Putamen (tissue), 1 donor: ENCODE results near the gene PARP8.
A peak's percentile ranks its signal among the peaks of the same experiment; 100 is the strongest.

Experiments used
- DNase-seq: peaks from one replicate; pipeline ENCODE4 v3.0.0-alpha.2; 2016; ENCODE audit warnings: low spot score

Gene PARP8

GRCh38 chr5:50849554-50849953 is 183.1 kb downstream of the PARP8 start:
- no peak for DNase-seq

- peak; percentile 34 for DNase-seq
Observed at GRCh38 chr5:50853151-50853550, 186.7 kb downstream of the PARP8 start.

GRCh38 chr5:50854082-50854481 is 187.6 kb downstream of the PARP8 start:
- DNase-seq, result no peak

GRCh38 chr5:50855001-50855400 is 188.6 kb downstream of the PARP8 start:
- no peak for DNase-seq

GRCh38 chr5:50856401-50857119 is 190.1 kb downstream of the PARP8 start:
- peak; percentile 25 for DNase-seq

- no peak for DNase-seq
Observed at GRCh38 chr5:50863534-50864170, 197.2 kb downstream of the PARP8 start.

GRCh38 chr5:50864466-50864865 is 198.0 kb downstream of the PARP8 start:
- DNase-seq, result no peak

- no peak for DNase-seq
Observed at GRCh38 chr5:50866415-50866814, 200.0 kb downstream of the PARP8 start.

GRCh38 chr5:50867140-50867539 is 200.7 kb downstream of the PARP8 start:
- no peak for DNase-seq

GRCh38 chr5:50873595-50874277 is 207.3 kb downstream of the PARP8 start:
- no peak for DNase-seq

GRCh38 chr5:50874306-50875001 is 208.0 kb downstream of the PARP8 start:
- DNase-seq, result peak; percentile 19

- no peak for DNase-seq
Observed at GRCh38 chr5:50875002-50875344, 208.5 kb downstream of the PARP8 start.

GRCh38 chr5:50878470-50878869 is 212.0 kb downstream of the PARP8 start:
- DNase-seq, result no peak

GRCh38 chr5:50881407-50881806 is 215.0 kb downstream of the PARP8 start:
- no peak for DNase-seq

GRCh38 chr5:50886657-50887345 is 220.4 kb downstream of the PARP8 start:
- no peak for DNase-seq

- no peak for DNase-seq
Observed at GRCh38 chr5:50887889-50888633, 221.6 kb downstream of the PARP8 start.

GRCh38 chr5:50888751-50889150 is 222.3 kb downstream of the PARP8 start:
- no peak for DNase-seq

GRCh38 chr5:50889790-50890189 is 223.4 kb downstream of the PARP8 start:
- no peak for DNase-seq
